ENCODE data around the gene FAM89A. TPM values are rescaled to one million over a fixed set of nuclear protein-coding genes. Genes with fewer than 3 reads are reported as not detected.

The FAM89A gene
- total and polyA plus RNA-seq, 9 of the 15 experiments (the other 6 are each of a cell fraction or from before 2014, with no cell fraction given): 8.7 to 66.2 (median 43.3) TPM

DNA sequence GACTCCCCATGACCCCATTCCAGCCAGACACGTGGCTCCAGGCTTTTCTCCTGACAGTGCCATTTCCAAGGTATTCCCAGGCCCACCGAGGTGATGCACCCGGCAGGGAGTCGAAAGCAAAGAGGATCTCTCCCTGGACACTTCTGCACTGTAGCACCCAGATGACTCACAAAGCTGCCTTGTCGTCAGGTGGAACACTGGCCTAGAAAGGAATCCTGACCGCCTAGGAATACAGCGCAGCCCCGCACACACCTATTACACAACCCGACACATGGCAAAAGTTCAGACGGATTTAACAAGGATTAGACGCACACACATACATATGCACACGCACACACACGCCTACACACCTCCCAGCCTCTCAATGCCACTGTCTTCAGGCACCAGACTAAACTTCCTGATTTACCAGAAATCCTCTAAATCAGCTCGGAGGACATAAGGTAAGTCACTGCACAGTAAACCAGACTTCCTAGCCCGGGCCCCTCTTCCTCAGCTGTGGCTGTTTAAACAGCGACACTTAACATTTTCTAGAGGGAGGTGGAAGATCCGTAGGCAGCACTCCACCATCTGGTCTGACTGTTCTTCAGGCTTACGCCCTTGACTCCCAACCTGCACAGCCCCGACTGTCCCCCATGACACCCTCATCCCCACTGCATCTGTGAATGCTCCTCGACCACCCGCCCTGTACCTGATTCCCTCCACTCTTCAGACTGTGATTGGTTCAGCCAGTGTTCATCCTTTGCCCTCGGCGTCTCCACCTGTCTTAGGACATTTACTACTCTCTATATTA is 12.7 kb downstream of the FAM89A start:
- in situ Hi-C loops (cut with MboI): no loop called here
- Histone ChIP-seq H3K9ac (ENCODE audit: insufficient read depth in 1 of 2, low read depth in 2 of 2, low read length in 2 of 2) (peak overlapping the region in 1 of 2 experiments; percentile 62; a peak in 1 of 4 replicates), H3K79me2 (ENCODE audit: control insufficient read depth, insufficient read depth, low read length) (peaks cover 43% of the 10 kb centered on the region), H3K4me3 (no peak overlapping the region), H3K27me3 (ENCODE audit: control insufficient read depth in 2 of 2, insufficient read depth in 2 of 2, low read length in 2 of 2) (no peaks in the 10 kb centered on the region), H3K27ac (ENCODE audit: extremely low read depth, low read depth, low read length) (no peak overlapping the region), H4K20me1 (replicated peaks; ENCODE audit: control insufficient read depth, insufficient read depth, low read length) (peaks cover 14% of the 10 kb centered on the region; the same call in 1 of the 2 replicates), H3K9me3 (replicated peaks; ENCODE audit: control insufficient read depth, insufficient read depth, low read depth, low read length) (no peaks in the 10 kb centered on the region), H3K4me1 (replicated peaks in 1 of 2; ENCODE audit: control insufficient read depth in 2 of 2, insufficient read depth in 2 of 2, low read length in 2 of 2) (peaks cover 0 to 3% of the 10 kb centered on the region in 2 experiments; a peak in 2 of 5 replicates), H3K4me2 (ENCODE audit: insufficient read depth, low read length) (no peak overlapping the region), H2AFZ (ENCODE audit: low read depth, low read length) (no peak overlapping the region), H3K9me1 (ENCODE audit: control insufficient read depth, insufficient read depth, low read length) (no peaks in the 10 kb centered on the region), H3K36me3 (ENCODE audit: control insufficient read depth, insufficient read depth, low read length) (peaks cover 26% of the 10 kb centered on the region; the same call in 2 of the 3 replicates)
- intact Hi-C loops (cut with micrococcal nuclease): no loop called here
- POLR2A ChIA-PET: interaction anchor here (0.7 to 2.0 kb wide), 2 partner anchors 11 to 260 kb away, joined by 3 to 9 read pairs; no protein-coding TSS in a partner anchor
- 80% methylated on average over 23 of the region's 23 CpGs for WGBS (ENCODE audit: insufficient coverage, low coverage, missing lambda C conversion rate)
- ATAC-seq (peak; percentile 32), DNase-seq (ENCODE audit: extremely low read depth in 1 of 4, low spot score in 3 of 4) (no peak), FAIRE-seq (peak; percentile 29)
- CTCF ChIA-PET (ENCODE audit: low intra/inter-chr PET ratio): no interaction called here
- TF ChIP-seq ZNF77 (CRISPR knock-in tag; IDR thresholded peaks at IDR 0.05): no peak
- no peak for TF ChIP-seq ZNF785 (CRISPR knock-in tag; IDR thresholded peaks at IDR 0.05)
- TF ChIP-seq, protein P1, sequence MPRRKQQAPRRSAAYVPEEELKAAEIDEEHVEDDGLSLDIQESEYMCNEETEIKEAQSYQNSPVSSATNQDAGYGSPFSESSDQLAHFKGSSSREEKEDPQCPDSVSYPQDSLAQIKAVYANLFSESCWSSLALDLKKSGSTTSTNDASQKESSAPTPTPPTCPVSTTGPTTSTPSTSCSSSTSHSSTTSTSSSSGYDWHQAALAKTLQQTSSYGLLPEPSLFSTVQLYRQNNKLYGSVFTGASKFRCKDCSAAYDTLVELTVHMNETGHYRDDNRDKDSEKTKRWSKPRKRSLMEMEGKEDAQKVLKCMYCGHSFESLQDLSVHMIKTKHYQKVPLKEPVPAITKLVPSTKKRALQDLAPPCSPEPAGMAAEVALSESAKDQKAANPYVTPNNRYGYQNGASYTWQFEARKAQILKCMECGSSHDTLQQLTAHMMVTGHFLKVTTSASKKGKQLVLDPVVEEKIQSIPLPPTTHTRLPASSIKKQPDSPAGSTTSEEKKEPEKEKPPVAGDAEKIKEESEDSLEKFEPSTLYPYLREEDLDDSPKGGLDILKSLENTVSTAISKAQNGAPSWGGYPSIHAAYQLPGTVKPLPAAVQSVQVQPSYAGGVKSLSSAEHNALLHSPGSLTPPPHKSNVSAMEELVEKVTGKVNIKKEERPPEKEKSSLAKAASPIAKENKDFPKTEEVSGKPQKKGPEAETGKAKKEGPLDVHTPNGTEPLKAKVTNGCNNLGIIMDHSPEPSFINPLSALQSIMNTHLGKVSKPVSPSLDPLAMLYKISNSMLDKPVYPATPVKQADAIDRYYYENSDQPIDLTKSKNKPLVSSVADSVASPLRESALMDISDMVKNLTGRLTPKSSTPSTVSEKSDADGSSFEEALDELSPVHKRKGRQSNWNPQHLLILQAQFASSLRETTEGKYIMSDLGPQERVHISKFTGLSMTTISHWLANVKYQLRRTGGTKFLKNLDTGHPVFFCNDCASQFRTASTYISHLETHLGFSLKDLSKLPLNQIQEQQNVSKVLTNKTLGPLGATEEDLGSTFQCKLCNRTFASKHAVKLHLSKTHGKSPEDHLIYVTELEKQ (CRISPR knock-in tag; IDR thresholded peaks at IDR 0.05): no peak
- TF ChIP-seq ZNF57 (CRISPR knock-in tag; IDR thresholded peaks at IDR 0.05): no peak
- no peak for TF ChIP-seq FOXA1 (IDR thresholded peaks at IDR 0.05; ENCODE audit: borderline replicate concordance)
- no peak for TF ChIP-seq GABPB1 (CRISPR knock-in tag; IDR thresholded peaks at IDR 0.05)
- peak; percentile 11; the same call in 1 of the 2 replicates for TF ChIP-seq POLR2G (IDR thresholded peaks at IDR 0.05; ENCODE audit: low read depth, low read length)
- BruUV-seq (replicated peaks): no TSS peak

Measured in K562 (cell line).